Neuronal stem cell (in vitro differentiated cells): ENCODE results near the gene WDR12.

Source experiments
- DNase-seq: peaks from one replicate; pipeline ENCODE4 v3.0.0-alpha.2; 2013; ENCODE audit warnings: low spot score
- H2AFZ ChIP-seq: one replicate; pipeline ENCODE4 v1.6.1; 2013; ENCODE audit warnings: mild to moderate bottlenecking, low read length, inconsistent platforms
- H2AK5ac ChIP-seq: 2 replicates; pipeline ENCODE4 v1.6.1; 2013; ENCODE audit warnings: low read depth, mild to moderate bottlenecking, inconsistent platforms, low read length, moderate library complexity, mixed read lengths
- H2BK120ac ChIP-seq: 2 replicates; pipeline ENCODE4 v1.6.1; 2013; ENCODE audit warnings: low read depth, mild to moderate bottlenecking, inconsistent platforms, low read length, moderate library complexity, mixed read lengths
- H2BK12ac ChIP-seq: one replicate; pipeline ENCODE4 v1.6.1; 2013; ENCODE audit warnings: low read length, inconsistent platforms
- H2BK15ac ChIP-seq: 2 replicates; pipeline ENCODE4 v1.6.1; 2013; ENCODE audit warnings: mild to moderate bottlenecking, low read length, inconsistent platforms, mixed read lengths
- H2BK5ac ChIP-seq: one replicate; pipeline ENCODE4 v1.6.1; 2013; ENCODE audit warnings: inconsistent platforms, mild to moderate bottlenecking, low read length, moderate library complexity
- H3K14ac ChIP-seq: one replicate; pipeline ENCODE4 v1.6.1; 2013; ENCODE audit warnings: low read length, inconsistent platforms
- H3K18ac ChIP-seq: 2 replicates; pipeline ENCODE4 v1.6.1; 2013; ENCODE audit warnings: low read length, inconsistent platforms
- H3K23ac ChIP-seq: 2 replicates; pipeline ENCODE4 v1.6.1; 2013; ENCODE audit warnings: low read depth, mild to moderate bottlenecking, mixed read lengths, low read length, inconsistent platforms; ENCODE audit not compliant: poor library complexity
- H3K27ac ChIP-seq: replicated peaks from 3 replicates; pipeline ENCODE4 v1.5.1; 2013; ENCODE audit warnings: low read length, inconsistent platforms
- H3K27me3 ChIP-seq, 3 experiments: 2 replicates each; pipeline ENCODE4 v1.6.1; 2013; ENCODE audit warnings: low read length in 3 of 3, mild to moderate bottlenecking in 2 of 3, inconsistent platforms in 1 of 3, low read depth in 1 of 3, mixed read lengths in 1 of 3, moderate library complexity in 1 of 3; ENCODE audit not compliant: control insufficient read depth in 3 of 3, insufficient read depth in 3 of 3
- H3K36me3 ChIP-seq, 2 donors: replicated peaks in 1 of 2; 2 replicates each; pipeline ENCODE4 v1.6.1; 2013; ENCODE audit warnings: low read length in 2 of 2; ENCODE audit not compliant: control insufficient read depth in 2 of 2, insufficient read depth in 2 of 2
- H3K4ac ChIP-seq: 2 replicates; pipeline ENCODE4 v1.6.1; 2013; ENCODE audit warnings: inconsistent platforms, mild to moderate bottlenecking, low read length, moderate library complexity
- H3K4me1 ChIP-seq, 2 donors: 1 replicate in 1 of 2; 2 replicates in 1 of 2; pipeline ENCODE4 v1.6.1; 2013; ENCODE audit warnings: low read length in 2 of 2, low read depth in 1 of 2; ENCODE audit not compliant: control insufficient read depth in 2 of 2, insufficient read depth in 1 of 2
- H3K4me2 ChIP-seq: one replicate; pipeline ENCODE4 v1.6.1; 2013; ENCODE audit warnings: mild to moderate bottlenecking, low read length, inconsistent platforms; ENCODE audit not compliant: insufficient read depth, poor library complexity, severe bottlenecking
- H3K4me3 ChIP-seq, 2 donors: 2 replicates each; pipeline ENCODE4 v1.5.1; 2013; ENCODE audit warnings: low read length in 2 of 2, mild to moderate bottlenecking in 2 of 2, inconsistent platforms in 1 of 2, moderate library complexity in 1 of 2
- H3K79me1 ChIP-seq: one replicate; pipeline ENCODE4 v1.6.1; 2013; ENCODE audit warnings: low read depth, mild to moderate bottlenecking, inconsistent platforms, low read length, moderate library complexity
- H3K9ac ChIP-seq: one replicate; pipeline ENCODE4 v1.6.1; 2013; ENCODE audit warnings: mild to moderate bottlenecking, low read depth, low read length, inconsistent platforms; ENCODE audit not compliant: poor library complexity
- H3K9me3 ChIP-seq, 2 donors: replicated peaks in 1 of 2; 2 replicates each; pipeline versions ENCODE3 to v1.6.1; 2013; ENCODE audit warnings: low read length in 2 of 2, mild to moderate bottlenecking in 2 of 2, inconsistent platforms in 1 of 2, low read depth in 1 of 2, mixed read lengths in 1 of 2, moderate library complexity in 1 of 2; ENCODE audit not compliant: control insufficient read depth in 2 of 2, insufficient read depth in 1 of 2
- H4K8ac ChIP-seq: one replicate; pipeline ENCODE4 v1.6.1; 2013; ENCODE audit warnings: low read depth, mild to moderate bottlenecking, inconsistent platforms, low read length, moderate library complexity
- H4K91ac ChIP-seq: one replicate; pipeline ENCODE4 v1.6.1; 2013; ENCODE audit warnings: low read length, low read depth, mild to moderate bottlenecking, inconsistent platforms; ENCODE audit not compliant: poor library complexity
- WGBS, 2 donors: extraction: QIAGEN DNeasy Blood & Tissue Kit; methylation state at CpG; one replicate each; pipeline ENCODE4 v1.1.7; 2013; ENCODE audit warnings: missing lambda C conversion rate in 2 of 2, mixed read lengths in 1 of 2; ENCODE audit not compliant: insufficient read length in 2 of 2, insufficient replicate concordance in 1 of 2; ENCODE audit errors: extremely low coverage in 2 of 2; 5-methylcytosine and 5-hydroxymethylcytosine counted together

WDR12 gene

DNA sequence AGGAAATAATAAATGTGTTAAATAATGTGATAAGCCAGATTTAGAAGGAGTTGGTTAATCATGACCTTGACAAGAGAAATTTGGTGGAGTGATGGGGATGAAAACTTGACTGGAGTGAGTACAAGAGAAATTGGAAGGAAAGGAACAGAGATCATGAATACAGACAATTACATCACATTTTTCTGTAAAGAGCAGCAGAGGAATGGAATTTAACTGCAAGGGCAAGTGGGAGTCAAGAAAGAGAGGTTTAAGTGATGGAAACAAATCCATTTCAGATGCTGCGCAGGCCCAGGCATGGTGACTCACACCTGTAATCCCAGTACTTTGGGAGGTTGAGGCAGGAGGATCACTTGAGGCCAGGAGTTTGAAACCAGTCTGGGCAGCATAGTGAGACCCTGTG lies 86.6 kb downstream of the WDR12 start:
- H3K14ac ChIP-seq = no peak overlapping the region
- DNase-seq = no peak
- H2BK120ac ChIP-seq = no peak overlapping the region
- no peaks in the 10 kb centered on the region for H3K9me3 ChIP-seq
- no peak overlapping the region for H2BK12ac ChIP-seq
- no peak overlapping the region for H3K4ac ChIP-seq
- H2BK15ac ChIP-seq = no peak overlapping the region
- no peak overlapping the region for H2BK5ac ChIP-seq
- no peaks in the 10 kb centered on the region for H3K27me3 ChIP-seq
- H3K4me2 ChIP-seq = no peak overlapping the region
- H3K9ac ChIP-seq = no peak overlapping the region
- H3K4me3 ChIP-seq = no peak overlapping the region
- H4K91ac ChIP-seq = no peak overlapping the region
- whole genome bisulfite sequencing, 2 donors = no CpG with 5 or more reads among the region's 1 CpG
- H3K23ac ChIP-seq = no peak overlapping the region
- H2AK5ac ChIP-seq = no peak overlapping the region
- no peaks in the 10 kb centered on the region for H3K4me1 ChIP-seq
- no peak overlapping the region for H4K8ac ChIP-seq
- no peak overlapping the region for H2AFZ ChIP-seq
- H3K79me1 ChIP-seq = no peaks in the 10 kb centered on the region
- no peak overlapping the region for H3K27ac ChIP-seq
- no peak overlapping the region for H3K18ac ChIP-seq
- H3K36me3 ChIP-seq = no peaks in the 10 kb centered on the region
